Cardiac fibroblast (primary cell): ENCODE measurements around the gene DYDC1.
A peak's percentile ranks its signal among the peaks of the same experiment; 100 is the strongest.

Source experiments
- DNase-seq, 2 donors: peaks; one replicate each; pipeline versions ENCODE4 v3.0.0 to v3.0.0-alpha.2; 2010; ENCODE audit warnings: low read depth in 2 of 2
- H3K4me3 ChIP-seq, 2 donors: replicated peaks in 1 of 2; 1 replicate in 1 of 2; 2 replicates in 1 of 2; pipeline ENCODE4 v1.5.1; 2011; ENCODE audit warnings: low read depth in 2 of 2, low read length in 2 of 2, mild to moderate bottlenecking in 2 of 2, moderate library complexity in 1 of 2
- TF ChIP-seq, protein P1 (sequence below): IDR thresholded peaks from one replicate; pipeline ENCODE4 v1.5.1; 2011; ENCODE audit warnings: low read depth, mild to moderate bottlenecking, low read length, inconsistent platforms

The DYDC1 gene

DNA sequence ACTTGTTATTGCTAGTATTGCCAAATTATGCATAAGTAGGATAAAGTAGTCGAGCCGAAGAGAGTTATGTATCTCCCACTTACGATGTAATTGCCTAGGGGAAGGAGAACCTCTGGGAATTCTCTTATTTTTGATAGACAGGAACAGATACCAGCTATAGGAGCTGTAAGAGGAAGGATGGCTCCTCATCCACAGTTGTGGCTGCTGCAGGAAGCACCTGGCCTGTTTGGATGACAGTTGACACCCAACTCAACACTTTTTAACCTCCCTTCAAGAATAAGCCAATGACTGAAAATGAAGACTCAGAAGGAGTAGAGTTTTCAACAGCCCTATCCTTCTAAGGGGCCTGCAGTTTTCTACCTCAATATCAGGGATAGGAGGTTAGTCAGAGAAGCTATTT is 6.3 kb downstream of the DYDC1 start:
- TF ChIP-seq, protein P1, sequence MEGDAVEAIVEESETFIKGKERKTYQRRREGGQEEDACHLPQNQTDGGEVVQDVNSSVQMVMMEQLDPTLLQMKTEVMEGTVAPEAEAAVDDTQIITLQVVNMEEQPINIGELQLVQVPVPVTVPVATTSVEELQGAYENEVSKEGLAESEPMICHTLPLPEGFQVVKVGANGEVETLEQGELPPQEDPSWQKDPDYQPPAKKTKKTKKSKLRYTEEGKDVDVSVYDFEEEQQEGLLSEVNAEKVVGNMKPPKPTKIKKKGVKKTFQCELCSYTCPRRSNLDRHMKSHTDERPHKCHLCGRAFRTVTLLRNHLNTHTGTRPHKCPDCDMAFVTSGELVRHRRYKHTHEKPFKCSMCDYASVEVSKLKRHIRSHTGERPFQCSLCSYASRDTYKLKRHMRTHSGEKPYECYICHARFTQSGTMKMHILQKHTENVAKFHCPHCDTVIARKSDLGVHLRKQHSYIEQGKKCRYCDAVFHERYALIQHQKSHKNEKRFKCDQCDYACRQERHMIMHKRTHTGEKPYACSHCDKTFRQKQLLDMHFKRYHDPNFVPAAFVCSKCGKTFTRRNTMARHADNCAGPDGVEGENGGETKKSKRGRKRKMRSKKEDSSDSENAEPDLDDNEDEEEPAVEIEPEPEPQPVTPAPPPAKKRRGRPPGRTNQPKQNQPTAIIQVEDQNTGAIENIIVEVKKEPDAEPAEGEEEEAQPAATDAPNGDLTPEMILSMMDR: no peak
- no peak for DNase-seq
- no peak overlapping the region for H3K4me3 ChIP-seq

DNA sequence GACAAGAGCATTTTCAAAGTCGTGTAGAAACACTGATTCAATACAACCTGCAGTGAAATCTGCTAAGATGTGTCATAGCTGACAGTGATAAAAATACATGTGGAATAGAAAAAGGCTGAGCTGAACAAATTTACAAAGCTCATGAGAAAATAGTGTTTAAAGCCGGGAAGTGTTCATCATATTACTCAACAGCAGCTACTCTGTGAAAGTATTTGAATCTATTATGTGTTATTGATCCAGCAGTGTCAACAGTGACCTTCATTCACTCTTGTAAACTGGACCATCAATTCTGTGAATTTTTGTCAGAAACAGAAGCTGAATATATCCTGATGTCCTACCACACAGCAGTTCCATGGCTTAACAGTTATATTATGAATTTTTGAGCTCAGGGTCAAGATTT is 11.6 kb downstream of the DYDC1 start:
- DNase-seq: no peak
- TF ChIP-seq, protein P1: no peak
- no peak overlapping the region for H3K4me3 ChIP-seq

DNA sequence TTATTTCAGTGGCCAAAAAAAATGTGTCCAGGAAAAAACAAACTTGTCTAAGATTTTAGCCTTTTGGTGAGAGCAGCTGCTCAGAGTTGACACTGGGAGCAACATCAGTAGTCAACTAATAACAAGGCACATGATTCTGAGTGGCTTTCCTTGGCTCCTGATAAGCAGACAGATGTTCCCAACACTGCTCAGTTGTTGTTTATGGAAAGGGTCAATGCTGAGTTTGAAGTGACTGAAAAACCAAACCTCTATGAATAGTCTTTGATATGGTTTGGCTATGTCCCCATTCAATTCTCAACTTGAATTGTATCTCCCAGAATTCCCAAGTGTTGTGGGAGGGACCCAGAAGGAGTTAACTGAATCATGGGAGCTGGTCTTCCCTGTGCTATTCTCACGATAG is 12.3 kb downstream of the DYDC1 start:
- no peak for DNase-seq
- no peak overlapping the region for H3K4me3 ChIP-seq
- TF ChIP-seq, protein P1: no peak

DNA sequence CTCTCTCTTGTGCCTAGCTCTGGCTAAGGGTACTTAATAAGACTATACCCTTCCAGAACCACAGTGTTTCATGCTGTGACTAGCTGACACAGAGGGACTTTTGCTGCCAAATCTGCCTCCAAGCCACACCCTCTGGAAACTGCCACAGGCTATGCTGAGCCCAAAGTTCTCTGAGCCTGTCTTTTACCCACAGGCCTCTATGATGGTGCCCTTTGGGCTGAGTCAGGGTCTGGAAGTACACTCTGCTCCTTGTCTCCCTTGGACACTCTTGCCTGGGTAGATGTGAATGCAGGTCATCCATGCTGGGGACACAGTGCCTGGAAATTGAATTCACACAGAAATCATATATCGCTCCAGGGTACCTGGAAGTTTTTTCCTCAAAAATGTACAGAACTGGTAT is 22.6 kb downstream of the DYDC1 start:
- no peak overlapping the region for H3K4me3 ChIP-seq
- TF ChIP-seq, protein P1: no peak
- no peak for DNase-seq

DNA sequence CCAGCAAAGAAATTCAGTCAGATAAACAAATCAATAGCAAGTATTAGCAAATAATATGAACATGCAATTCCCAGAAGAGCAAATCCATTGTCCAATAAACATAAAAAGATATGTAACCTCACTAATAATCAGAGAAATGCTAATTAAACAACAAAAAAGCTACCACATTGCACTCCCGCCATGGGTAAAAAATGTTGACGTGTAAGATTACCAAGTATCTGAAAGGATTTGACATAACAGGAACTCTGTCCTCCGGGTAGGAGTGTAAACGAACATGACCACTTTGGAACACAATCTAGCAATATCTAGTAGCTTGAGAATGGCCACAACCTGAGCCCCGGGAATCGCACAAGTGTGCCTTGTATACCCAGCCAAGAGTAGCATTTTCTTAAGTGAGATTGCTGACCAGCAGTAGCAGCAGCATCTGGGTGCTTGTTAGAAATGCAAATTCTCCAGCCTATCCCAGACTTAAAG is 31.6 kb downstream of the DYDC1 start:
- TF ChIP-seq, protein P1: no peak
- DNase-seq: no peak
- no peak overlapping the region for H3K4me3 ChIP-seq

DNA sequence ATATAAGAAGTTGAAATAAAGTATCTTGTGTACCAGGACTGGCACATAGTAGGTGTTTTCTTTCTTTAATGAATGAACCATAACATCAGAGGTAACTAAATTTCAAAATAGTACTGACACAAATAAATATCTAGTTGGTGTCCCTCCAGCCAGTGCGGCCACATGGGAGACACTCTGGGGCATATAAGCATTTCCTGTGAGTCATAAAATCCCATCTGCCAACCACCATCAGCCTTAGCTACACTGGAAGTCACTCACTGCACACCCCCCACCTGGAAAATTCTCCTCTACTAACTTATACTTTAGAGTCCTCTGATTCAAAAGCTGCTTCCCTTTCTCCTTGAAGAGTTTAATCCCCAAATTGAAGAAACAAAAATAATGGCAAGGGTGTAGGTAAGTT is 32.5 kb downstream of the DYDC1 start:
- TF ChIP-seq, protein P1: no peak
- H3K4me3 ChIP-seq: no peak overlapping the region
- peak; percentile 16 to 53 for DNase-seq

DNA sequence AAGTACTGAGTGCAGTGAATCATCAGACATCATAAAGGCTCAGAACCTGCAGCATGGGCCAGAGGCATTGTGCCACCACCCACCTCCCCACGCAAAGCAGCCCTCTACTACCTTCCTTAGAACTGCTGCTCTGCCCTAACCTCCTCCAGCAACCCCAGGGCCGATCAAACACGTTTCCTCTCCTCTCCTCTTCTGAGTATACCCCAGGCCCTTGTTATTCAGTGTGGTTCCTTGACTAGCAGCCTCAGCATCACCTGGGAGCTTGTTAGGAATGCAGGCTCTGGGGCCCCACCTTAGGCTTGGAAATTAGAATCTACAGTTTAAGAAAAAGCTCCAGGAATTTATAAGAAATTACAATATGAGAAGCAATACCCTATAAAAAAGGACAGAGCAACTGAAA is 33.2 kb downstream of the DYDC1 start:
- DNase-seq: no peak
- TF ChIP-seq, protein P1: no peak
- no peak overlapping the region for H3K4me3 ChIP-seq
